GM12878 (cell line): ENCODE data around the gene HDAC9. TPM values are rescaled to one million over a fixed set of nuclear protein-coding genes. Genes with fewer than 3 reads are reported as not detected.

Experiments
- ATAC-seq: fragments of 200-7000 bp; cut with Tn5 transposase; 3 replicates; pipeline ENCODE4 v1.9.1; 2020; ENCODE audit warnings: mild to moderate bottlenecking, moderate library complexity
- BruUV-seq: library from RNA; stranded (reverse); fragments of 400-500 nt; replicated peaks from 2 replicates; lab custom pipeline; 2021; lab: Mats Ljungman, UMichigan
- CTCF ChIA-PET: fragments of 300-600 bp; sonication (Branson Sonifier 250); formaldehyde crosslinking; extraction: SDS; loops from one replicate; lab custom pipeline; 2021; ENCODE audit warnings: inconsistent platforms; lab: Yijun Ruan, JAX
- POLR2A ChIA-PET: fragments of 350-600 bp; formaldehyde crosslinking; extraction: SDS; loops from one replicate; lab custom pipeline; 2021; ENCODE audit warnings: inconsistent platforms; lab: Charles Lee
- RAD21 ChIA-PET: fragments of 300-600 bp; sonication (Branson Sonifier 250); formaldehyde crosslinking; loops from one replicate; lab custom pipeline; 2023; ENCODE audit warnings: antibody characterized with exemption; ENCODE audit not compliant: unreplicated experiment; lab: Charles Lee
- SMC1A ChIA-PET: fragments of 300-600 bp; sonication (Branson Sonifier 250); formaldehyde crosslinking; loops from one replicate; lab custom pipeline; 2023; ENCODE audit not compliant: unreplicated experiment, uncharacterized antibody; lab: Charles Lee
- DNase-seq: peaks from one replicate; pipeline ENCODE4 v3.0.0-alpha.2; 2011; ENCODE audit warnings: low read depth, low spot score
- FAIRE-seq: peaks from 3 replicates; lab custom pipeline; 2011; peaks lifted over from hg19 to GRCh38; lab: Jason Lieb, UNC
- H2AFZ ChIP-seq: 2 replicates; pipeline ENCODE4 v1.6.0; 2011; ENCODE audit warnings: low read depth, low read length, control low read depth; ENCODE audit not compliant: control insufficient read depth
- H3K27ac ChIP-seq: 2 replicates; pipeline ENCODE4 v1.5.1; 2011; ENCODE audit warnings: control low read depth; ENCODE audit not compliant: control insufficient read depth, insufficient read depth
- H3K27me3 ChIP-seq, 2 experiments: replicated peaks in 1 of 2; 2 replicates each; pipeline versions ENCODE4 v1.6.0 to v1.6.1; 2011; ENCODE audit warnings: low read length in 1 of 2; ENCODE audit not compliant: control insufficient read depth in 2 of 2, insufficient read depth in 2 of 2
- H3K36me3 ChIP-seq, 2 experiments: 2 replicates each; pipeline ENCODE4 v1.5.1; 2011; ENCODE audit warnings: low read length in 1 of 2; ENCODE audit not compliant: control insufficient read depth in 2 of 2, insufficient read depth in 2 of 2
- H3K4me1 ChIP-seq: 2 replicates; pipeline ENCODE4 v1.6.1; 2011; ENCODE audit warnings: mild to moderate bottlenecking, low read length, moderate library complexity, mixed read lengths; ENCODE audit not compliant: control insufficient read depth, insufficient read depth
- H3K4me2 ChIP-seq: 2 replicates; pipeline ENCODE4 v1.6.0; 2011; ENCODE audit warnings: control low read depth; ENCODE audit not compliant: control insufficient read depth, insufficient read depth
- H3K4me3 ChIP-seq: fragments of 200-600 bp; sonication (generic); 2 replicates; pipeline ENCODE4 v1.5.1; 2016
- H3K79me2 ChIP-seq: 2 replicates; pipeline ENCODE4 v1.6.0; 2011; ENCODE audit warnings: low read length; ENCODE audit not compliant: control insufficient read depth, insufficient read depth
- H3K9ac ChIP-seq: 2 replicates; pipeline ENCODE4 v1.8.0; 2011; ENCODE audit warnings: low read length, control low read depth, mixed read lengths; ENCODE audit not compliant: control insufficient read depth, insufficient read depth
- H3K9me3 ChIP-seq: replicated peaks from 3 replicates; pipeline ENCODE4 v1.5.1; 2011; ENCODE audit warnings: mild to moderate bottlenecking, low read length; ENCODE audit not compliant: control insufficient read depth, insufficient read depth
- H4K20me1 ChIP-seq: 2 replicates; pipeline ENCODE4 v1.6.0; 2011; ENCODE audit not compliant: control insufficient read depth, insufficient read depth
- MTA2 ChIP-seq: fragments of 450-650 bp; IDR thresholded peaks from 2 replicates; pipeline ENCODE4 v1.6.1; 2016; ENCODE audit warnings: low read depth, mild to moderate bottlenecking, moderate library complexity
- MYC ChIP-seq: IDR thresholded peaks from 2 replicates; pipeline ENCODE4 v1.6.1; 2011; ENCODE audit warnings: mild to moderate bottlenecking, low read length, moderate library complexity, inconsistent platforms; ENCODE audit not compliant: insufficient read depth, insufficient replicate concordance, insufficient read length, severe bottlenecking
- NRF1 ChIP-seq: conservative IDR thresholded peaks from 2 replicates; pipeline ENCODE4 v1.6.1; 2011; ENCODE audit warnings: mild to moderate bottlenecking, low read depth, low read length, improper control_type of control experiment
- POLR2AphosphoS5 ChIP-seq: IDR thresholded peaks from 2 replicates; pipeline ENCODE4 v1.6.1; 2011; ENCODE audit warnings: mild to moderate bottlenecking, low read length, inconsistent platforms
- RAD21 ChIP-seq: IDR thresholded peaks from 2 replicates; pipeline ENCODE4 v1.6.1; 2011; ENCODE audit warnings: mild to moderate bottlenecking, low read depth, low read length, moderate library complexity; ENCODE audit not compliant: insufficient read depth
- SPI1 ChIP-seq: IDR thresholded peaks from 2 replicates; pipeline ENCODE4 v1.6.1; 2011; ENCODE audit warnings: low read depth, mild to moderate bottlenecking, low read length, moderate library complexity, borderline replicate concordance; ENCODE audit not compliant: insufficient read depth
- STAT3 ChIP-seq: IDR thresholded peaks from 2 replicates; pipeline ENCODE4 v1.6.1; 2011; ENCODE audit warnings: low read depth, low read length, improper control_type of control experiment
- TBL1XR1 ChIP-seq: IDR thresholded peaks from 2 replicates; pipeline ENCODE4 v1.6.1; 2012; ENCODE audit warnings: low read depth, low read length, improper control_type of control experiment
- ZNF217 ChIP-seq: fragments of 450-650 bp; IDR thresholded peaks from 2 replicates; pipeline ENCODE4 v1.6.1; 2017; ENCODE audit warnings: antibody characterized with exemption, mild to moderate bottlenecking
- WGBS: methylation state at CpG from one replicate; pipeline ENCODE4 v1.1.6; 2016; ENCODE audit warnings: low lambda C conversion rate; ENCODE audit not compliant: insufficient replicate concordance, insufficient coverage; ENCODE audit errors: missing lambda C conversion rate; 5-methylcytosine and 5-hydroxymethylcytosine counted together
- in situ Hi-C: fragments of 300-500 bp; cut with MboI; formaldehyde crosslinking; loops from 9 replicates; pipeline ENCODE4 v1.14.3; 2018; ENCODE audit warnings: mixed read lengths
- intact Hi-C: fragments of 100-400 bp; cut with micrococcal nuclease; formaldehyde crosslinking; loops from one replicate; pipeline ENCODE4 v1.14.2; 2022; ENCODE audit not compliant: unreplicated experiment
- polyA plus RNA-seq, 11 experiments: library from polyadenylated mRNA; depleted of rRNA in 4 of 11; unstranded in 6 of 11; stranded (reverse) in 5 of 11; fragments of >200 nt; fragmentation: Nextera tagmentation in 4 of 11; fragmentation: Illumina TruSeq in 1 of 11; extraction: Ambion mirVana in 4 of 11; extraction: Trizol in 1 of 11; gene quantifications; 1 replicate in 1 of 11; 2 replicates in 10 of 11; pipeline versions ENCODE4 v1.2.1 to v1.2.3, GENCODE V29; 2011 to 2016; ENCODE audit warnings: inconsistent platforms in 2 of 11, missing spikeins in 2 of 11, low read depth in 1 of 11
- total RNA-seq, 4 experiments: library from RNA; depleted of rRNA in 3 of 4; stranded (reverse); fragments of >200 nt in 3 of 4; fragmentation: Illumina TruSeq in 1 of 4; extraction: Trizol in 1 of 4; gene quantifications; 2 replicates each; pipeline versions ENCODE4 v1.2.1 to v1.2.3, GENCODE V29; 2013 to 2021
- TF ChIP-seq, protein P1 (sequence below): fragments of 450-650 bp; conservative IDR thresholded peaks from 2 replicates; pipeline ENCODE4 v1.6.1; 2017; ENCODE audit warnings: mild to moderate bottlenecking, moderate library complexity
- TF ChIP-seq, protein P2 (sequence below): IDR thresholded peaks from 2 replicates; pipeline ENCODE4 v1.6.1; 2012; ENCODE audit warnings: low read length, inconsistent platforms
- TF ChIP-seq, protein P3 (sequence below): fragments of 450-650 bp; IDR thresholded peaks from 2 replicates; pipeline ENCODE4 v1.6.1; 2014; ENCODE audit warnings: mild to moderate bottlenecking

HDAC9 gene
- total and polyA plus RNA-seq, 10 of the 15 experiments (the other 5 are each of a cell fraction or from before 2014, with no cell fraction given): 0.73 to 12.8 (median 0.92) TPM

DNA sequence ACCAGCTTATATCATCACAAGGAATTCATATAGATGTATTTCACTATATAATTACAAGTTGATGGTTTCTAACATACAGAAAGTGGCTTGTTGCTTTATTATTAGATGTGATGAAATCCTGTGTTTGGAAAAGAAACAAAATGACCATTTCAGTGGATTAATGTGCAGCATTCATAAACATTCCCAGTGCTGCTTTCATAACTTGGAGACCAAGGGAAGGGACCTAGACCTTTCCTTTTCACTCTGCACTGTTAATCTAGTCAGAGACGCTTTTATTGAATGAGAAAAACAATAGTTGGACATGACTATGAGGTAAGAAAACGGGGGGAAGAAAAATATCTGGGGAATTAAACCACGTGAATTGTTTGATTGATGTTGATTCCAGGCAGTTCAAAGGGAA, 160.0 kb downstream of the HDAC9 start:
- no peaks in the 10 kb centered on the region for H3K27me3 ChIP-seq
- DNase-seq (no peak), ATAC-seq (no peak), FAIRE-seq (no peak)
- H4K20me1 ChIP-seq: no peaks in the 10 kb centered on the region
- in situ Hi-C loops: no loop called here
- no peak overlapping the region for H3K4me2 ChIP-seq
- POLR2A ChIA-PET: no interaction called here
- intact Hi-C loops: no loop called here
- no TSS peak for BruUV-seq
- no peaks in the 10 kb centered on the region for H3K4me1 ChIP-seq
- no peaks in the 10 kb centered on the region for H3K79me2 ChIP-seq
- no peak overlapping the region for H3K27ac ChIP-seq
- RAD21 ChIA-PET: no interaction called here
- TF ChIP-seq, protein P1, sequence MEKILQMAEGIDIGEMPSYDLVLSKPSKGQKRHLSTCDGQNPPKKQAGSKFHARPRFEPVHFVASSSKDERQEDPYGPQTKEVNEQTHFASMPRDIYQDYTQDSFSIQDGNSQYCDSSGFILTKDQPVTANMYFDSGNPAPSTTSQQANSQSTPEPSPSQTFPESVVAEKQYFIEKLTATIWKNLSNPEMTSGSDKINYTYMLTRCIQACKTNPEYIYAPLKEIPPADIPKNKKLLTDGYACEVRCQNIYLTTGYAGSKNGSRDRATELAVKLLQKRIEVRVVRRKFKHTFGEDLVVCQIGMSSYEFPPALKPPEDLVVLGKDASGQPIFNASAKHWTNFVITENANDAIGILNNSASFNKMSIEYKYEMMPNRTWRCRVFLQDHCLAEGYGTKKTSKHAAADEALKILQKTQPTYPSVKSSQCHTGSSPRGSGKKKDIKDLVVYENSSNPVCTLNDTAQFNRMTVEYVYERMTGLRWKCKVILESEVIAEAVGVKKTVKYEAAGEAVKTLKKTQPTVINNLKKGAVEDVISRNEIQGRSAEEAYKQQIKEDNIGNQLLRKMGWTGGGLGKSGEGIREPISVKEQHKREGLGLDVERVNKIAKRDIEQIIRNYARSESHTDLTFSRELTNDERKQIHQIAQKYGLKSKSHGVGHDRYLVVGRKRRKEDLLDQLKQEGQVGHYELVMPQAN: no peak
- TF ChIP-seq, protein P2, sequence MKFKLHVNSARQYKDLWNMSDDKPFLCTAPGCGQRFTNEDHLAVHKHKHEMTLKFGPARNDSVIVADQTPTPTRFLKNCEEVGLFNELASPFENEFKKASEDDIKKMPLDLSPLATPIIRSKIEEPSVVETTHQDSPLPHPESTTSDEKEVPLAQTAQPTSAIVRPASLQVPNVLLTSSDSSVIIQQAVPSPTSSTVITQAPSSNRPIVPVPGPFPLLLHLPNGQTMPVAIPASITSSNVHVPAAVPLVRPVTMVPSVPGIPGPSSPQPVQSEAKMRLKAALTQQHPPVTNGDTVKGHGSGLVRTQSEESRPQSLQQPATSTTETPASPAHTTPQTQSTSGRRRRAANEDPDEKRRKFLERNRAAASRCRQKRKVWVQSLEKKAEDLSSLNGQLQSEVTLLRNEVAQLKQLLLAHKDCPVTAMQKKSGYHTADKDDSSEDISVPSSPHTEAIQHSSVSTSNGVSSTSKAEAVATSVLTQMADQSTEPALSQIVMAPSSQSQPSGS: no peak
- TF ChIP-seq NRF1 (no peak), ZNF217 (no peak), POLR2AphosphoS5 (no peak), RAD21 (no peak), SPI1 (no peak), STAT3 (no peak), MYC (no peak), TBL1XR1 (no peak), MTA2 (no peak)
- TF ChIP-seq, protein P3, sequence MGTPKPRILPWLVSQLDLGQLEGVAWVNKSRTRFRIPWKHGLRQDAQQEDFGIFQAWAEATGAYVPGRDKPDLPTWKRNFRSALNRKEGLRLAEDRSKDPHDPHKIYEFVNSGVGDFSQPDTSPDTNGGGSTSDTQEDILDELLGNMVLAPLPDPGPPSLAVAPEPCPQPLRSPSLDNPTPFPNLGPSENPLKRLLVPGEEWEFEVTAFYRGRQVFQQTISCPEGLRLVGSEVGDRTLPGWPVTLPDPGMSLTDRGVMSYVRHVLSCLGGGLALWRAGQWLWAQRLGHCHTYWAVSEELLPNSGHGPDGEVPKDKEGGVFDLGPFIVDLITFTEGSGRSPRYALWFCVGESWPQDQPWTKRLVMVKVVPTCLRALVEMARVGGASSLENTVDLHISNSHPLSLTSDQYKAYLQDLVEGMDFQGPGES: no peak
- H3K9me3 ChIP-seq: no peaks in the 10 kb centered on the region
- no peak overlapping the region for H3K4me3 ChIP-seq
- 40% methylated on average over 3 of the region's 3 CpGs for WGBS
- H3K36me3 ChIP-seq: no peaks in the 10 kb centered on the region
- H3K9ac ChIP-seq: no peak overlapping the region
- SMC1A ChIA-PET: interaction anchor here (1.3 to 2.0 kb wide), 2 partner anchors 10 to 303 kb away, joined by 3 to 8 read pairs; no protein-coding TSS in a partner anchor
- no peak overlapping the region for H2AFZ ChIP-seq
- CTCF ChIA-PET: interaction anchor here (2.2 kb wide), 1 partner anchor 11 kb away, joined by 16 read pairs; no protein-coding TSS in a partner anchor
